ENCODE data around the gene KCND3.

The KCND3 gene

DNA sequence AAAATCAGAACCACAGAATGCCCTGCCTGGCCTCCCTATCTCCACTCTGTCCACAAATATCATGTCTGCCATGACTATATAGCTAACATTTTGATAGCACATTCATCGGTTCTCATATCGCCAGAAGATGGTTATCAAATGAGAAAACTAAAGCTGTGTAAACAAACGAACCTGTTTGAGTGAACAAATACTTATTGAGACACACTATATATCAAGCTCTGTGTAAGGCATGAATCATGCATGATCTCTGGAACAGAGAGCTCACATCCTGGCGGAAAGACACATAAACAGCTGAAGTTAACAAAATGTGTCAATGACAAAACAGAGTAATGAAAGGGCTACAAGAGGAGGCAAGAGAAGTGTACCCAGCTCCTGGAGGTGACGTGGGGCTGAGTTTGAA, 13.1 kb downstream of the KCND3 start:
- Histone ChIP-seq H3K27ac (ENCODE audit: low read depth, low read length) (no peak overlapping the region), H3K9ac (ENCODE audit: low read depth, low read length) (no peak overlapping the region), H3K4me3 (ENCODE audit: low read depth, low read length) (no peak overlapping the region), H3K9me3 (ENCODE audit: control insufficient read depth, insufficient read depth, low read length) (no peaks in the 10 kb centered on the region), H3K4me1 (ENCODE audit: control insufficient read depth, insufficient read depth, low read length) (no peaks in the 10 kb centered on the region; the same call in 1 of the 2 replicates), H3K36me3 (ENCODE audit: control insufficient read depth, insufficient read depth, low read length) (no peaks in the 10 kb centered on the region), H3K27me3 (ENCODE audit: control insufficient read depth, insufficient read depth, low read length) (no peaks in the 10 kb centered on the region; the same call in 1 of the 2 replicates)

DNA sequence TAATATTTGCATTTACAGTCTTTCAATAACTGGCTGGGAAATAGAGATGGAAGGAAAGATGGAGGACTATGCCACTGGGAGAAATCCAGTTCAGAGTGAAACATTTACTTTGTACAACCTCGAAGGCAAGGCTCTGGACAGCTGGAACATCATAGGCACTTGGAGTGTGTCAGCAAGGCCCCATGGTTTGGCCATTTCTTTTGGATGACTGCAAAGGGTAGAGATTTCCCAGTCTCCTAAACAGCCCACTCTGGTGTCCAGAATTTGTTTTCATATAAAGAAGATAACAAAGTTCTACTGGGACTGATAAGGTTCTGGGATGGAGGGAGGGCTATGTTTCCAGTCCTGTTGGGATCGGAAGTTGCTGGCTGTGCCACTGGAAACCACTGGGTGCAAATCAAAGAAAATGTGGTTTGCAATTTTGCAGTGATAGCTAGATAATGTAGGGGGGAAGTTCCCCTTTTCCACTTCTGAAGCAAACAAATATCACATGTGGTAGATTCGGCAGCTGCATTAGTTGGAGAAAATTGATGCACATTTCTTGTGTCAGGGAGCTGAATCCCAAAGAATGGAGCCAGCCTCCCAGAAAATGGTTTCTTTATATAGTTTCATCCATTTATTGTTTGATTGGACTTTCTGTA, 16.2 kb downstream of the KCND3 start:
- H3K9me3 ChIP-seq (ENCODE audit: control insufficient read depth, insufficient read depth, low read length): no peaks in the 10 kb centered on the region
- no peaks in the 10 kb centered on the region for H3K36me3 ChIP-seq (ENCODE audit: control insufficient read depth, insufficient read depth, low read length)
- no peaks in the 10 kb centered on the region for H3K27me3 ChIP-seq (ENCODE audit: control insufficient read depth, insufficient read depth, low read length)
- no peaks in the 10 kb centered on the region; the same call in 1 of the 2 replicates for H3K4me1 ChIP-seq (ENCODE audit: control insufficient read depth, insufficient read depth, low read length)
- H3K4me3 ChIP-seq (ENCODE audit: low read depth, low read length): no peak overlapping the region
- H3K27ac ChIP-seq (ENCODE audit: low read depth, low read length): no peak overlapping the region
- no peak overlapping the region for H3K9ac ChIP-seq (ENCODE audit: low read depth, low read length)

DNA sequence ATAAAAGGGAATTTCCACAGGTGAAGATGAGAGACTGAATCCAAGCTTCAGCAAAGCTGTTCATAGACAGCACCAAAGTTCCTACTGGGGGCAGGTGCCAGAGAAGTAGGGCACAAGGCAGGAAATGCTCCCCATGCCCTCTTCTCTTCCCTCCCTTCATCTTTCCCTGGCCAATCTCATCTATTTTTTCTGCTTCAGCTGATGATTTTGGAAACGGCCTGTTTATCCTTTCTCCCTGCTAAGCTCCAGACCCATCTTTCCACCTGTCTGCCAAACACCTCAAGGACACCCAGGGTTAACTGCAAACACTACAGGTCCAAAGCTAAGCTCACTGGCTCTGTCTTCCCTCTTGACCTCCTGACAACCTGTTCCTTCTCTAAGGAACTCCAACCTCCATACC, 18.1 kb downstream of the KCND3 start:
- Histone ChIP-seq H3K36me3 (ENCODE audit: control insufficient read depth, insufficient read depth, low read length) (no peaks in the 10 kb centered on the region), H3K4me1 (ENCODE audit: control insufficient read depth, insufficient read depth, low read length) (no peaks in the 10 kb centered on the region), H3K27me3 (ENCODE audit: control insufficient read depth, insufficient read depth, low read length) (no peaks in the 10 kb centered on the region), H3K27ac (ENCODE audit: low read depth, low read length) (no peak overlapping the region), H3K4me3 (ENCODE audit: low read depth, low read length) (no peak overlapping the region), H3K9me3 (ENCODE audit: control insufficient read depth, insufficient read depth, low read length) (no peaks in the 10 kb centered on the region), H3K9ac (ENCODE audit: low read depth, low read length) (no peak overlapping the region)

DNA sequence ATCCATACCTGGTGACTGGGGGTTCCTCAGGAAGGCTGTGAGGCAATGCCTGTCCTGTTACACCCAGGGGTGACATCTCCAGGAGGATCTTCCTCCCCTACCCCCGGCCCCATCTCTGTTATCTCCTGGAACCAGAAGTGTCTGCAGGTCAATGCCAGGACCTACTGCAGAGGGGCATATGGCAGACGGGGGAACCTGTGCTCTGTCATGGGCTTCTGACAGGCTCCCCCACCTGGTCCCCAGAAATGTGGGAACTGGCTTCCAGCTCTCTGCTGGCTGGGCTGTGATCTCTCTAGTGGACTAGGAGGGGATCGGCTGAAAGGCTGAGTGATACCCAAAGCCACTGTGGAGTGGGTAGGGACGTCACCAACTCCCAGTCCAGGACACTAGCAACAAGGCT, 21.0 kb downstream of the KCND3 start:
- Histone ChIP-seq H3K27ac (ENCODE audit: low read depth, low read length) (no peak overlapping the region), H3K4me3 (ENCODE audit: low read depth, low read length) (no peak overlapping the region), H3K36me3 (ENCODE audit: control insufficient read depth, insufficient read depth, low read length) (no peaks in the 10 kb centered on the region), H3K9me3 (ENCODE audit: control insufficient read depth, insufficient read depth, low read length) (no peaks in the 10 kb centered on the region), H3K9ac (ENCODE audit: low read depth, low read length) (no peak overlapping the region), H3K4me1 (ENCODE audit: control insufficient read depth, insufficient read depth, low read length) (peaks cover 6% of the 10 kb centered on the region), H3K27me3 (ENCODE audit: control insufficient read depth, insufficient read depth, low read length) (no peaks in the 10 kb centered on the region)

DNA sequence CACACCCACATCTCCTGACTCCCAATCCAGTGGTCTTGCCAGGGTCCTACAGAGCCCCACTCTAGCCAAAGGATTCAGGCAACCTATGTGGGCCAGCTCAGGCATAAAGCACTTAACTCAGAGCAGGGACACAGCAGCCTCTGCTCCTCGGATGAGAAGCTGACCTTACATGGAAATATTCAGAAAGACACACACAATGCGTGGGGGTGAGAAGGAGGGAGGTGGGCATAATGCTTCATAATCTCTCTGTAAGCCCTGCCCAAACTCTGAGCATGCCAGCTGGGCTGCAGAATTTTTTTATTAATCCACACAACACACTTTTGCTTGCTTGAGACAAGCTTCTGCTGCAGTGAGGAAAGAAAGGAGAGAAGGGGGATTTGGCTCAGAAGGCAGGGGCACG, 21.6 kb downstream of the KCND3 start:
- no peak overlapping the region for H3K4me3 ChIP-seq (ENCODE audit: low read depth, low read length)
- no peaks in the 10 kb centered on the region for H3K27me3 ChIP-seq (ENCODE audit: control insufficient read depth, insufficient read depth, low read length)
- H3K4me1 ChIP-seq (ENCODE audit: control insufficient read depth, insufficient read depth, low read length): peaks cover 7% of the 10 kb centered on the region
- no peaks in the 10 kb centered on the region for H3K9me3 ChIP-seq (ENCODE audit: control insufficient read depth, insufficient read depth, low read length)
- no peaks in the 10 kb centered on the region for H3K36me3 ChIP-seq (ENCODE audit: control insufficient read depth, insufficient read depth, low read length)
- H3K9ac ChIP-seq (ENCODE audit: low read depth, low read length): no peak overlapping the region
- H3K27ac ChIP-seq (ENCODE audit: low read depth, low read length): no peak overlapping the region

DNA sequence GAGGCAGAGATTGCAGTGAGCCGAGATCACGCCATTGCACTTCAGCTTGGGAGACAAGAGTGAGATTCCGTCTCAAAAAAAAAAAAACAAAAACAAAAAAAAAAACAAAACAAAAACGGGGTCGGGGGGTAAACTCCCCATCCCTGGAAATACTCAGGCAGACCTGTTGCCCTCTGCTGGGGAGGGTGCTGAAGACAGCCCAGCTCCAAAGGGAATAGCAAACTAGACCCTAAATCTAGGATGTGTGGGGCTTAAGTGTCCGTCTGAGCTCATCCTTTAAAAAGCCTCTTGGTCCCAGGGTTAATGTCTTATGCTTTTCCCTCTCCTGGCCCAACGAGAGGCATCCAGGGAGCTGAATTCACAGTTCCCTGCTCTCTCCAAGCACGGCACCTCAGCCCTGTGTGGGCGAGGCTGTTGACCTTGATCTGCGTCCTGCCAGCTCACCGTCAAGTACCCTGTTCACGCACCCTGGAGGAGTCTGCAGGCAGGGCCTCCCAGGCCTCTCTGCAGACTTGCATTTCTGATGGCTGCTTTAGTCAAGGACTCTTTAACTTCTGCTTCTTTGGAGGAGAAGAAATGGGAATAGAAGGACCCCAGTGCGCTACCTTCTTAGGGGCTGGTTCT, 22.3 kb downstream of the KCND3 start:
- no peak overlapping the region for H3K27ac ChIP-seq (ENCODE audit: low read depth, low read length)
- H3K27me3 ChIP-seq (ENCODE audit: control insufficient read depth, insufficient read depth, low read length): no peaks in the 10 kb centered on the region
- no peaks in the 10 kb centered on the region for H3K9me3 ChIP-seq (ENCODE audit: control insufficient read depth, insufficient read depth, low read length)
- H3K4me1 ChIP-seq (ENCODE audit: control insufficient read depth, insufficient read depth, low read length): peaks cover 7% of the 10 kb centered on the region
- H3K9ac ChIP-seq (ENCODE audit: low read depth, low read length): no peak overlapping the region
- no peak overlapping the region for H3K4me3 ChIP-seq (ENCODE audit: low read depth, low read length)
- no peaks in the 10 kb centered on the region for H3K36me3 ChIP-seq (ENCODE audit: control insufficient read depth, insufficient read depth, low read length)

DNA sequence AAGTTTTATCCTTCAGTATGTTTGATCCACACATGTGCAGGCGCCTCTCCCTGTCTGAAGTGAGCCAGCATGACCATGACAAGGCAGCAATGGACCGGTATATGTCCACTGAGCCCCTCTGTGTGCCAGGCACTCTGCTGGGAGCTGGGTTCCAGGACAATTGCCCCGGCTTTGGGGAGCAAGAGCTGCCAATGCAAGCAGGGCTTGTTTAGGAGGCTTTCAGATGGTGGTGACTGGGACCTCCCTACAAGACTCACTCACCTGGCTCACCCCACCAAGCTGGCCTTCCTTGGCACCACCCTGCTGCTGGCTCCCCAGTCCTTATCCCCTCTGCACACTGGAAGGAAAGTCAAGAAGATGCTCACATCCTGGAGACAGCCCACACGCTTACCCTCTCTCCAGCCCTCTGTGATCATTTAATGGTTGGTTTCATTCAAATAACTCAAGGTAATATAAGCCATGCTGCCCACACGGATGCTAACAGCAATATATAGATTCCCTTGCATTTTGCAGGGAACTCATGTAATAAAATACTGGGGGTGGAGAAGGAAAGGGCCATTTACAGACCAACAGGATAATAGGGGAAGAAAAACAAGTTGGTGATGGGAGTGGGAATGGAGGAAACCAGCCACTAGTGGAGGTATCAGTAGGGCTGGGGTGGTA, 23.6 kb downstream of the KCND3 start:
- H3K27ac ChIP-seq (ENCODE audit: low read depth, low read length): no peak overlapping the region

DNA sequence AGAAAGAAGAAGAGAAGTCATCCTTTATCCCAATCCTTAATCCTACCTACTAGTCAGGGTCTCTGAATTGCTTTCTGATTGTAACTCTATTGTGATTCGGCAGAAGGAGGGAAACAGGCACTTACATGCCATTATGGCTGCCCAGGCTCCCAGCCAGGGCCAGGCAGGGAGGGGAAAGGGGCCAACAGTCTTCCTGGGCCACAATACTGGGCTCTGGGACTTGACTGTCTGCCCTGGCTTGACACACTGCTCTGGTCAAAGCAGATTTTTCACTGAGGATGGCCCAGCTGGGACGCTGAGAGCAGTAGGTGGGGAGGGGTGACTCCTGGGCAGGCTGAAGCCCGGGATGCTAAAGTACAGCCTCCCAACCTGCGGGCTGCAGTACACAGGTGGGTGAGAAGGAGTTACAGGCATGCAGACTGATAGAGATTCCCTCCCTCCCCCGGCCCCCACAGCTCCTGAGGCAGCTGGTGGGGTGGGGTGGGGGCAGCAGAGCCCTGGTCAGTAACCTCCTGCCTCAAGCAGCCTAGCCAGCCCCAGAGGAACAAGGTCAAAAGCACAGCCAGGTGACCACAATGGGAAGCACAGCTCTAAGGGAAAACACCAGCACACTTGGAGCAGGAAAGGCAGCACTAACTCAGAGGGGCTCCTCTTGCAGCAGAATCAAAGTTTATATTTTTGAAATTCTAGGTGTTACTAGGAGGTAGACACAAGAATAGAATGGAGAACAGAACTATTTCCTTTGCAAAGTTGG, 25.3 kb downstream of the KCND3 start:
- no peaks in the 10 kb centered on the region for H3K27me3 ChIP-seq (ENCODE audit: control insufficient read depth, insufficient read depth, low read length)
- H3K27ac ChIP-seq (ENCODE audit: low read depth, low read length): no peak overlapping the region
- H3K36me3 ChIP-seq (ENCODE audit: control insufficient read depth, insufficient read depth, low read length): no peaks in the 10 kb centered on the region
- no peak overlapping the region for H3K4me3 ChIP-seq (ENCODE audit: low read depth, low read length)
- peaks cover 7% of the 10 kb centered on the region for H3K4me1 ChIP-seq (ENCODE audit: control insufficient read depth, insufficient read depth, low read length)
- H3K9me3 ChIP-seq (ENCODE audit: control insufficient read depth, insufficient read depth, low read length): no peaks in the 10 kb centered on the region
- H3K9ac ChIP-seq (ENCODE audit: low read depth, low read length): no peak overlapping the region

More for the DNA sequence above, 23.6 kb downstream of the KCND3 start:
- no peak overlapping the region for H3K4me3 ChIP-seq (ENCODE audit: low read depth, low read length)
- peaks cover 7% of the 10 kb centered on the region for H3K4me1 ChIP-seq (ENCODE audit: control insufficient read depth, insufficient read depth, low read length)
- H3K36me3 ChIP-seq (ENCODE audit: control insufficient read depth, insufficient read depth, low read length): no peaks in the 10 kb centered on the region
- H3K9me3 ChIP-seq (ENCODE audit: control insufficient read depth, insufficient read depth, low read length): no peaks in the 10 kb centered on the region
- no peak overlapping the region for H3K9ac ChIP-seq (ENCODE audit: low read depth, low read length)
- no peaks in the 10 kb centered on the region for H3K27me3 ChIP-seq (ENCODE audit: control insufficient read depth, insufficient read depth, low read length)

DNA sequence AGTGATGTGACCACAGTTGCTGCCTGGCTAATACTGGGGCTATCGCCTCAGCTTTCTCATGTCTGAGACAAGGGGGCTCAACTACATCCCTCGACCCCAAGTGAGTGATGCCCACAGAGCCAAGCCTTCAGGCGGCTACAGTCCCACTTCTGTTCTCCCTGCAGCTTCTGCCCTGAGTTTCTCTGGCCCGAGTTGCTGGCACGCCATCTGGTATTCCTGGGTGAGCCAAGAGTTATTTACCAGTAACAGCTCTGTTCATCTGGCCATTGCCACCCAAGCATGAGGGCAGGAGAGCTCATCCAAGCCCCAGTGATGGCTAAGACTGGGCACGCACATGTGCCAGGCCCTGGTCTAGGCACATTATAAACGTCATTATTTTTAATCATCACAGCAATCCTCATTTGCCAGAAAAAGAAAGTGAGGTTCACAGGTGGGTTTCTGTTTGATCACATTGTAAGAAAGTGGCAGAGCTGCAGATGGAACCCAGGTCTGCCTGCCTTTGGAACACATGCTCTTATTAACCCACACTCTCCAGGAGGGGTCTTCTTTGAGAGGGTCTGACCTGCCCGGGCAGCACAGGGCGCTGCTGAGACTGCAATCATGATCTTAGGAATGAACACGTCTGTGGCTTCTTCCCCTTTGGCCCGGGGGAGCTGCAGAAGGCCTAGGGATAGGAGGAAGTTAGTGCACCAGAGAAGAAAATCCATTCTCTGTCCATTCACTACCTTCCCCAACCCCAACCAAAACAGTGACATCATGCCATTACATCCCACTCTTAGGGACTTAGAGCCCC, 27.5 kb downstream of the KCND3 start:
- H3K9ac ChIP-seq (ENCODE audit: low read depth, low read length): no peak overlapping the region
- H3K9me3 ChIP-seq (ENCODE audit: control insufficient read depth, insufficient read depth, low read length): no peaks in the 10 kb centered on the region
- H3K36me3 ChIP-seq (ENCODE audit: control insufficient read depth, insufficient read depth, low read length): no peaks in the 10 kb centered on the region
- H3K4me1 ChIP-seq (ENCODE audit: control insufficient read depth, insufficient read depth, low read length): peaks cover 7% of the 10 kb centered on the region
- no peak overlapping the region for H3K4me3 ChIP-seq (ENCODE audit: low read depth, low read length)
- H3K27ac ChIP-seq (ENCODE audit: low read depth, low read length): no peak overlapping the region
- H3K27me3 ChIP-seq (ENCODE audit: control insufficient read depth, insufficient read depth, low read length): no peaks in the 10 kb centered on the region; the same call in 1 of the 2 replicates

DNA sequence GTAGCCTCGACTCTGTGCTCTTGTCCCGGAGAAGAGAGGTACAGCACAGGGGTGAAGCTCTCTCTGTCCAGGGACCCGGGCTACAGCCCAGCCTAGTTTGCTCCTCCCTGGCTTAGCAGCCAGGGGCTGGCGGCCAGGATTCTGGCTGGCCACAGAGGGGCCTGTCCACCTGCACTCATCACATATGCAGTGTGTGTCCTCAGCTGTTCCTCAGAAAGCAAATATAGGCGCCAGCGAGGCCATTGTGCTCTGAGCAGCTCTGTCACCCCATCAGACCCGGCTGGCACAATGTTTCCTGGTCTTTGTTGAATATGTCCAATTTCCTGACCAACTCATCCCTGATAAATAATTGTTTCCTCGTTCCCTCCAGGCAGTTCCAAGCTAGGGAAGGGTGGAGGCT, 28.5 kb downstream of the KCND3 start:
- Histone ChIP-seq H3K27ac (ENCODE audit: low read depth, low read length) (no peak overlapping the region), H3K4me3 (ENCODE audit: low read depth, low read length) (no peak overlapping the region), H3K36me3 (ENCODE audit: control insufficient read depth, insufficient read depth, low read length) (no peaks in the 10 kb centered on the region), H3K9ac (ENCODE audit: low read depth, low read length) (no peak overlapping the region), H3K4me1 (ENCODE audit: control insufficient read depth, insufficient read depth, low read length) (peaks cover 7% of the 10 kb centered on the region), H3K27me3 (ENCODE audit: control insufficient read depth, insufficient read depth, low read length) (no peaks in the 10 kb centered on the region; the same call in 1 of the 2 replicates), H3K9me3 (ENCODE audit: control insufficient read depth, insufficient read depth, low read length) (no peaks in the 10 kb centered on the region)

Data from HUES48 (cell line).